Measurements from ENCODE around the gene SH3BP5. TPM values are rescaled to one million over a fixed set of nuclear protein-coding genes. Genes with fewer than 3 reads are reported as not detected.
A peak's percentile ranks its signal among the peaks of the same experiment; 100 is the strongest.

SH3BP5 gene
- total RNA-seq, 1 donor from 2014 or later = 80.5 TPM

DNA sequence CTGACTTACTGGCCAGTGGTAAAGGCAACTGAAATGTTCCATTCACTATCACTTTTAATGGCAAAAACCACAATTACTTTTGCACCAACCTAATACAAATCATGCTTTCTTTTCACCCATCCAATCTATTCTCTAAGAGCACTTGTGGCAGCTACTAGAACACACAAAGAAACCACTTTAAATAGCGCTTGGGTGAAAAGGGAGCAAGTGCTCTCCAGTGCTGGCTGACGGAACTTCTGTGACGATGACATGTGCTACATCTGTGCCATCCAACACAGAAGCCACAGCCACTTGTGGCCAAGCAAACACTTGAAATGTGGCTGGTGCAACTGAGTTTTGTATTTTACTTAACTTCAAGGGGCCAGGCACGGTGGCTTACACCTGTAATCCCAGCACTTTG is 18.9 kb downstream of the SH3BP5 start:
- Mint-ChIP-seq H3K36me3 (no peaks in the 10 kb centered on the region), H3K9me3 (no peaks in the 10 kb centered on the region), H3K27me3 (ENCODE audit: low read depth) (no peaks in the 10 kb centered on the region), H3K4me3 (no peak overlapping the region), H3K27ac (no peak overlapping the region), H3K4me1 (peaks cover 75% of the 10 kb centered on the region)
- DNase-seq (ENCODE audit: low spot score in 2 of 2, unreplicated experiment in 2 of 2) = no peak
- TF ChIP-seq, protein P1, sequence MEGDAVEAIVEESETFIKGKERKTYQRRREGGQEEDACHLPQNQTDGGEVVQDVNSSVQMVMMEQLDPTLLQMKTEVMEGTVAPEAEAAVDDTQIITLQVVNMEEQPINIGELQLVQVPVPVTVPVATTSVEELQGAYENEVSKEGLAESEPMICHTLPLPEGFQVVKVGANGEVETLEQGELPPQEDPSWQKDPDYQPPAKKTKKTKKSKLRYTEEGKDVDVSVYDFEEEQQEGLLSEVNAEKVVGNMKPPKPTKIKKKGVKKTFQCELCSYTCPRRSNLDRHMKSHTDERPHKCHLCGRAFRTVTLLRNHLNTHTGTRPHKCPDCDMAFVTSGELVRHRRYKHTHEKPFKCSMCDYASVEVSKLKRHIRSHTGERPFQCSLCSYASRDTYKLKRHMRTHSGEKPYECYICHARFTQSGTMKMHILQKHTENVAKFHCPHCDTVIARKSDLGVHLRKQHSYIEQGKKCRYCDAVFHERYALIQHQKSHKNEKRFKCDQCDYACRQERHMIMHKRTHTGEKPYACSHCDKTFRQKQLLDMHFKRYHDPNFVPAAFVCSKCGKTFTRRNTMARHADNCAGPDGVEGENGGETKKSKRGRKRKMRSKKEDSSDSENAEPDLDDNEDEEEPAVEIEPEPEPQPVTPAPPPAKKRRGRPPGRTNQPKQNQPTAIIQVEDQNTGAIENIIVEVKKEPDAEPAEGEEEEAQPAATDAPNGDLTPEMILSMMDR (IDR thresholded peaks at IDR 0.05; ENCODE audit: unreplicated experiment) = no peak

DNA sequence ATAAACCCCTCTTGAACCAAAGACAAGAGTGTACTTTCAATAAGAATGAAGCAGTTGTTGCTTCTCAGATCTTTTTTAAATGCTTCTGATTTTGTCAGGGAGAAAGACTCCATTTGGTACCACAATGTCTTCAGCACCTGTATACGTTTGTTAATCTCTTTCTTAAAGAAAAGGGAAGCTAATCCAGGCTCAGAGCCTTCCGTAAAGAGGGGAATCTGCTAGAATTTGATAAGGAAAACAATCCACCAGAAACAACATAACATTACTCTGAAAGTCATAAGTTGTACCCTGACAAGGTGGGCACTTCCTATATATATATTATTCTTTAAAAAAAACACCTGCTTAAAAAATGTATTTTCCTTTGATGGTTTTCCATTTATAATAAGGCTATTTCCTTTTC is 19.8 kb downstream of the SH3BP5 start:
- Mint-ChIP-seq H3K9me3 (no peaks in the 10 kb centered on the region), H3K36me3 (no peaks in the 10 kb centered on the region), H3K4me3 (no peak overlapping the region), H3K27ac (peak overlapping the region; percentile 91), H3K4me1 (peaks cover 78% of the 10 kb centered on the region), H3K27me3 (ENCODE audit: low read depth) (no peaks in the 10 kb centered on the region)
- TF ChIP-seq, protein P1 (IDR thresholded peaks at IDR 0.05; ENCODE audit: unreplicated experiment) = no peak
- no peak for DNase-seq (ENCODE audit: low spot score in 2 of 2, unreplicated experiment in 2 of 2)

DNA sequence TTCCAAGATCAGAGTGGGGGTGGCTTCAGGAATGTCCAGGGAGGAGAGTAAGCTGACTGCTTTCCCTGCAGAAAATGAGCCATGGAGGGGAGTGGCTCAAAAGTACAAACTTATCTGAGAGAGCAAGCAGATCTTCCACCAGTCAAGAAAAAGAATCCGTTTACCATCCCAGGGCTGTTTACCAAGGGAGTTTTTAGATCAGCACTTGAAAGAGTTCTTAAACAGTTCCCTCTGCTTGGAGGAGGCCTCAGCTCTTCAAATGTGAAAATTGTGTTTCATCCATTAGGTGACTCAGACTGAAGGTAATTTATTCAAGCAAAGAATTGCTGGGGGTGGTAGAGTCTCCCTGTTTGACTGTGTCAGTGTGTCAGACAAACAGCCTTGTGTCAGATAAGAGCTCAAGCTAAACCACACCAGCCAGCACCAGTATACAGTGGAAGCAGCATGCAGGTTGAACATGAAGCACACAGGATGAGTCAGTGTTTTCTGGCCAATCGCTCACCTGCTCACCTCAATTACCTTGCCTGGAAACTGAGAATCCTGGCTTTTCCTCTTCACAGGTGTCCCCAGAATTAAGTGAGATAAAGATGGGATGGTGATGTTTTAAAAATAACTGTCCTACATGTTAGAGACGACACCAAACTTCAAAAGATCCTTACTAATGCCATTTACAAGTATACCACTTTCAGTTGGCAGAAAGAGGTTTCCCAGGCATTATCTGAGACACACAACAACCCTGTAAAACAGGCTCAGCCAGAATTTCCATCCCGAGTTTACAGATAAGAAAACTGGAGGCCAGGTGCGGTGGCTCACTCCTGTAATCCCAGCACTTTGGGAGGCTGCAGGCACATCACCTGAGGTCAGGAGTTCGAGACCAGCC is 21.7 kb downstream of the SH3BP5 start:
- Mint-ChIP-seq H3K27me3 (ENCODE audit: low read depth) (no peaks in the 10 kb centered on the region), H3K27ac (peak overlapping the region; percentile 97), H3K4me3 (no peak overlapping the region), H3K9me3 (no peaks in the 10 kb centered on the region), H3K4me1 (peaks cover 75% of the 10 kb centered on the region), H3K36me3 (no peaks in the 10 kb centered on the region)
- TF ChIP-seq, protein P1 (IDR thresholded peaks at IDR 0.05; ENCODE audit: unreplicated experiment) = no peak
- DNase-seq (ENCODE audit: low spot score in 2 of 2, unreplicated experiment in 2 of 2) = no peak

DNA sequence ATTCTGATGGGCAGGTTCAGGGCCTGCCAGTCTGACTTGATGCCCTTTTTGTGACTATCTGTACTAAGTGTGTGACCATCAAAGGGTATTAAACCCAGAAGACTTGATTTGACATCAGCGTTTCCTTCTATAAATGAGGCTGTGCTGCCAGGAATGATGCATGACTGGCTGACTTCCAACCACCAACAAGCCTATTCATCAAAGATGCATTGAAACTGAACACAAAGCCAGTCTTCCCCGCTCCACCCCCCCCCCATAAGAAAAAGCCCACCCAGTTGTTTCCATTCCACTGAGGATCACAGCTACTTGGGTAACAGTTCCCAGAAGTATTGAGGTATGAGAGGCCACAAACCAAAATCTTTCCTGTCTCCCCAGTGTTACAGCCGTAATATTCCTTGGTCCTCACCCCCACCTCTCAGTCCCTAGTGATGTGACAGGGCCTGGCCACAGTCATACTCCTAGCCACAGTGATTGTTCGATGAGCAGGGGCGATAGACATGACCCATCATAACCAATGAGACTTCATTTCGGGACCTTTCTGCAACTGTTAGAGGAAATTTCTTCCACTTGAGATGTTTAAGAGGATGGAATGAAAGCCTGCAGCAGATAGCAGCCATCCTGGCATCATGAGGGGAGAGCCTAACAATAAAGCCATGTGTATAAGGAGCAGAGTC is 22.6 kb downstream of the SH3BP5 start:
- peaks cover 74% of the 10 kb centered on the region for H3K4me1 Mint-ChIP-seq
- peak overlapping the region; percentile 97 for H3K27ac Mint-ChIP-seq
- no peak for DNase-seq (ENCODE audit: low spot score in 2 of 2, unreplicated experiment in 2 of 2)
- TF ChIP-seq, protein P1 (IDR thresholded peaks at IDR 0.05; ENCODE audit: unreplicated experiment) = no peak
- H3K4me3 Mint-ChIP-seq = no peak overlapping the region
- H3K9me3 Mint-ChIP-seq = no peaks in the 10 kb centered on the region
- no peaks in the 10 kb centered on the region for H3K27me3 Mint-ChIP-seq (ENCODE audit: low read depth)
- peaks cover 4% of the 10 kb centered on the region for H3K36me3 Mint-ChIP-seq

DNA sequence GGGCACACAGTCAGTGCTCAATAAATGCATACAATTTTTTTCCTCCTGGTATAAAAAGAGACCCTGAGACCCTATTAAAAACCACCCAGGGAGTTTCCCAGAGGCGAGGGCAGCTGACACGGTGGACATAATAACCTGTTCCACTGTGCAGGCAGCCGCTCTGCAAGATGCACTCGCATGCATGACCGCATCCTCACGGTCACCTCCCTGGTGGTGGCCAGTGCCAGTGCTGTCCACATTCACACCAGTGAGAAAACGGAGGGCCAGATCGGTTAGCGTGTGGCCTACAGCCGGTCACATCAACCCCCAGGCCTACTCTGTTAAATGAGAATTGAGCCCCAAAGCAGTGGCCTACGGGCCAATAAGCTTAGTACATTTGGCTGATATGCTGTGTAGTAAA is 24.8 kb downstream of the SH3BP5 start:
- TF ChIP-seq, protein P1 (IDR thresholded peaks at IDR 0.05; ENCODE audit: unreplicated experiment) = no peak
- peaks cover 15% of the 10 kb centered on the region for H3K36me3 Mint-ChIP-seq
- peaks cover 74% of the 10 kb centered on the region for H3K4me1 Mint-ChIP-seq
- no peaks in the 10 kb centered on the region for H3K27me3 Mint-ChIP-seq (ENCODE audit: low read depth)
- no peak overlapping the region for H3K4me3 Mint-ChIP-seq
- peak overlapping the region; percentile 80 for H3K27ac Mint-ChIP-seq
- no peak for DNase-seq (ENCODE audit: low spot score in 2 of 2, unreplicated experiment in 2 of 2)
- H3K9me3 Mint-ChIP-seq = no peaks in the 10 kb centered on the region

Data from mesothelial cell of epicardium (in vitro differentiated cells).